K562 (cell line): Measurements from ENCODE around the gene ARL6IP6. TPM values are rescaled to one million over a fixed set of nuclear protein-coding genes. Genes with fewer than 3 reads are reported as not detected.

Experiments
- ARHGAP35 ChIP-seq: fragments of 450-650 bp; IDR thresholded peaks from 2 replicates; pipeline ENCODE4 v1.6.1; 2018; ENCODE audit not compliant: partially characterized antibody
- BRF1 ChIP-seq: IDR thresholded peaks from 3 replicates; pipeline ENCODE4 v1.6.1; 2011; ENCODE audit warnings: borderline replicate concordance, mild to moderate bottlenecking; ENCODE audit not compliant: insufficient read length; ENCODE audit errors: extremely low read depth
- CBX2 ChIP-seq: fragments of 200-600 bp; sonication (generic); IDR thresholded peaks from one replicate; pipeline ENCODE4 v1.6.1; 2012; ENCODE audit warnings: mild to moderate bottlenecking, low read length, inconsistent platforms; ENCODE audit not compliant: insufficient read depth, poor library complexity, severe bottlenecking
- FOXK1 ChIP-seq: sonication (generic); formaldehyde crosslinking; IDR thresholded peaks from 2 replicates; pipeline ENCODE4 v1.8.0; 2022; ENCODE audit warnings: missing genetic modification reagents, mild to moderate bottlenecking, borderline replicate concordance
- HNRNPK ChIP-seq: fragments of 200-400 bp; formaldehyde crosslinking; IDR thresholded peaks from one replicate; pipeline ENCODE4 v1.6.1; 2018; ENCODE audit warnings: mild to moderate bottlenecking, low read depth, low read length; ENCODE audit not compliant: poor library complexity, severe bottlenecking
- NELFE ChIP-seq: IDR thresholded peaks from 2 replicates; pipeline ENCODE4 v1.6.1; 2011; ENCODE audit warnings: mild to moderate bottlenecking; ENCODE audit not compliant: insufficient read depth, insufficient read length
- NFE2L1 ChIP-seq: fragments of 450-650 bp; IDR thresholded peaks from 2 replicates; pipeline ENCODE4 v1.6.1; 2016; ENCODE audit warnings: missing genetic modification characterization, low read depth, mild to moderate bottlenecking, missing compliant biosample characterization, moderate library complexity, borderline replicate concordance
- NONO ChIP-seq, 2 experiments: fragments of 200-400 bp in 1 of 2; fragments of 450-650 bp in 1 of 2; formaldehyde crosslinking in 1 of 2; IDR thresholded peaks; 2 replicates each; pipeline ENCODE4 v1.6.1; 2017; ENCODE audit warnings: low read depth in 2 of 2, mild to moderate bottlenecking in 2 of 2, moderate library complexity in 2 of 2, low read length in 1 of 2
- NUFIP1 ChIP-seq: fragments of 450-650 bp; IDR thresholded peaks from 2 replicates; pipeline ENCODE4 v1.6.1; 2018; ENCODE audit not compliant: partially characterized antibody
- SREBF2 ChIP-seq: sonication (generic); formaldehyde crosslinking; IDR thresholded peaks from 2 replicates; pipeline ENCODE4 v1.4.0; 2020; ENCODE audit warnings: mild to moderate bottlenecking, missing genetic modification reagents
- SRSF7 ChIP-seq: fragments of 200-400 bp; formaldehyde crosslinking; optimal IDR thresholded peaks from 2 replicates; pipeline ENCODE3; 2017; ENCODE audit warnings: mild to moderate bottlenecking, low read depth, low read length
- ZNF174 ChIP-seq: fragments of 250-450 bp; sonication (Bioruptor Pico); IDR thresholded peaks from 2 replicates; pipeline ENCODE4 v1.4.0; 2020; ENCODE audit warnings: mild to moderate bottlenecking
- polyA plus RNA-seq, 8 experiments: library from polyadenylated mRNA; depleted of rRNA in 4 of 8; stranded (reverse) in 5 of 8; unstranded in 3 of 8; fragments of >200 nt; fragmentation: Nextera tagmentation in 2 of 8; fragmentation: Illumina TruSeq in 1 of 8; extraction: Ambion mirVana in 2 of 8; extraction: Trizol in 1 of 8; gene quantifications; 2 replicates each; pipeline versions ENCODE4 v1.2.1 to v1.2.3, GENCODE V29; 2011 to 2014; ENCODE audit warnings: inconsistent platforms in 1 of 8, missing spikeins in 1 of 8
- total RNA-seq, 7 experiments: library from RNA; depleted of rRNA in 6 of 7; stranded (reverse); fragments of >200 nt in 6 of 7; fragmentation: Illumina TruSeq in 2 of 7; extraction: Trizol in 2 of 7; gene quantifications; 2 replicates each; pipeline versions ENCODE4 v1.2.1 to v1.2.3, GENCODE V29; 2011 to 2021; ENCODE audit warnings: low replicate concordance in 1 of 7
- TF ChIP-seq, protein P1 (sequence below), 3 experiments: fragments of 200-800 bp in 1 of 3; sonication (Bioruptor generic) in 1 of 3; sonication (generic) in 1 of 3; formaldehyde crosslinking in 1 of 3; IDR thresholded peaks; 2 replicates each; pipeline versions ENCODE4 v1.6.1 to v1.8.0; 2016 to 2022; ENCODE audit warnings: mild to moderate bottlenecking in 2 of 3, missing compliant biosample characterization in 2 of 3, missing genetic modification characterization in 2 of 3, missing genetic modification reagents in 1 of 3
- TF ChIP-seq, protein P2 (sequence below): sonication (generic); formaldehyde crosslinking; IDR thresholded peaks from 2 replicates; pipeline ENCODE4 v1.8.0; 2023; ENCODE audit warnings: missing genetic modification reagents, mild to moderate bottlenecking, borderline replicate concordance
- TF ChIP-seq, protein P3 (sequence below), 2 experiments: fragments of 150-350 bp in 1 of 2; IDR thresholded peaks; 2 replicates each; pipeline ENCODE4 v1.6.1; 2012 to 2016; ENCODE audit warnings: low read depth in 2 of 2, low read length in 2 of 2, mild to moderate bottlenecking in 1 of 2, moderate library complexity in 1 of 2

The ARL6IP6 gene
- total and polyA plus RNA-seq, 9 of the 15 experiments (the other 6 are each of a cell fraction or from before 2014, with no cell fraction given): 19.2 to 98.5 (median 36.2) TPM

DNA sequence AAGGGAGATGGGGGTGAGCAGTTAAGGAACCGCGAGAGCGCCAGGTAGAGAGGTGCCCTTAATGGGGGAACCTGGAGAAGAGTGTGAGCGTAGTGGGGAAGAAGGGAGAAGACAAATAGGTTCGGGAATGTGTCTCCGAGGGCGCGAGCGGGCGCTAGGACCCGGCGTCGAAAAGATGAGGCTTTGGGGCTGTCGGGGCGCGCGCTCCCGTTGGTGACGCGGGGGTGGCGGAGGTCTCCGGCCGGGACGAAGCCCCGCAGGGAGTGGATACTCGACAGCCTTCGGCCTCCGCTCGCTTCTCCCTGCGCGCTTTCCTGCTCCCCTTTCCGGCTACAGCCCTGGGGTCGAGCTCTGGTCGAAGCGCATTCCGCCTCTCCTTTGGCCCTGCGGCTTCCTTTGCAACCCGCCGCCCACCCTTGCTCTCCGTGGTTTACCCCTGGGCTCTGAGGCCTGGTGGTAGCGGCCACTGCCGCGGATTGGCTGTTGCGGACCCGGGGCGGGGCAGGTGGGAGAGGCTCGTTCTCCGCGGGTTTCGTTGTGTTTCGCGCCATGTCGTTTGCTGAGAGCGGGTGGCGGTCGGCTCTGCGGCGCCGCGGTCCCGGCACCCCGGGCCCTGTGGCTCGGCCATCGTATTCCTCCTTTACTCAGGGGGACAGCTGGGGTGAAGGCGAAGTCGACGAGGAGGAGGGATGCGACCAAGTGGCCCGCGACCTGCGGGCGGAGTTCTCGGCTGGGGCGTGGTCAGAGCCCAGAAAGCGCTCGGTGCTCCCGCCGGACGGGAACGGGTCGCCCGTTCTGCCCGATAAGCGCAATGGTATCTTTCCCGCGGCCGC, at the start of gene ARL6IP6 (continued):
- TF ChIP-seq, protein P1, sequence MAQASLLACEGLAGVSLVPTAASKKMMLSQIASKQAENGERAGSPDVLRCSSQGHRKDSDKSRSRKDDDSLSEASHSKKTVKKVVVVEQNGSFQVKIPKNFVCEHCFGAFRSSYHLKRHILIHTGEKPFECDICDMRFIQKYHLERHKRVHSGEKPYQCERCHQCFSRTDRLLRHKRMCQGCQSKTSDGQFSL (CRISPR knock-in tag; IDR thresholded peaks at IDR 0.05): peak; percentile 23; the same call in 1 of the 2 replicates
- TF ChIP-seq, protein P1 (tag; IDR thresholded peaks at IDR 0.05): no peak
- TF ChIP-seq, protein P2, sequence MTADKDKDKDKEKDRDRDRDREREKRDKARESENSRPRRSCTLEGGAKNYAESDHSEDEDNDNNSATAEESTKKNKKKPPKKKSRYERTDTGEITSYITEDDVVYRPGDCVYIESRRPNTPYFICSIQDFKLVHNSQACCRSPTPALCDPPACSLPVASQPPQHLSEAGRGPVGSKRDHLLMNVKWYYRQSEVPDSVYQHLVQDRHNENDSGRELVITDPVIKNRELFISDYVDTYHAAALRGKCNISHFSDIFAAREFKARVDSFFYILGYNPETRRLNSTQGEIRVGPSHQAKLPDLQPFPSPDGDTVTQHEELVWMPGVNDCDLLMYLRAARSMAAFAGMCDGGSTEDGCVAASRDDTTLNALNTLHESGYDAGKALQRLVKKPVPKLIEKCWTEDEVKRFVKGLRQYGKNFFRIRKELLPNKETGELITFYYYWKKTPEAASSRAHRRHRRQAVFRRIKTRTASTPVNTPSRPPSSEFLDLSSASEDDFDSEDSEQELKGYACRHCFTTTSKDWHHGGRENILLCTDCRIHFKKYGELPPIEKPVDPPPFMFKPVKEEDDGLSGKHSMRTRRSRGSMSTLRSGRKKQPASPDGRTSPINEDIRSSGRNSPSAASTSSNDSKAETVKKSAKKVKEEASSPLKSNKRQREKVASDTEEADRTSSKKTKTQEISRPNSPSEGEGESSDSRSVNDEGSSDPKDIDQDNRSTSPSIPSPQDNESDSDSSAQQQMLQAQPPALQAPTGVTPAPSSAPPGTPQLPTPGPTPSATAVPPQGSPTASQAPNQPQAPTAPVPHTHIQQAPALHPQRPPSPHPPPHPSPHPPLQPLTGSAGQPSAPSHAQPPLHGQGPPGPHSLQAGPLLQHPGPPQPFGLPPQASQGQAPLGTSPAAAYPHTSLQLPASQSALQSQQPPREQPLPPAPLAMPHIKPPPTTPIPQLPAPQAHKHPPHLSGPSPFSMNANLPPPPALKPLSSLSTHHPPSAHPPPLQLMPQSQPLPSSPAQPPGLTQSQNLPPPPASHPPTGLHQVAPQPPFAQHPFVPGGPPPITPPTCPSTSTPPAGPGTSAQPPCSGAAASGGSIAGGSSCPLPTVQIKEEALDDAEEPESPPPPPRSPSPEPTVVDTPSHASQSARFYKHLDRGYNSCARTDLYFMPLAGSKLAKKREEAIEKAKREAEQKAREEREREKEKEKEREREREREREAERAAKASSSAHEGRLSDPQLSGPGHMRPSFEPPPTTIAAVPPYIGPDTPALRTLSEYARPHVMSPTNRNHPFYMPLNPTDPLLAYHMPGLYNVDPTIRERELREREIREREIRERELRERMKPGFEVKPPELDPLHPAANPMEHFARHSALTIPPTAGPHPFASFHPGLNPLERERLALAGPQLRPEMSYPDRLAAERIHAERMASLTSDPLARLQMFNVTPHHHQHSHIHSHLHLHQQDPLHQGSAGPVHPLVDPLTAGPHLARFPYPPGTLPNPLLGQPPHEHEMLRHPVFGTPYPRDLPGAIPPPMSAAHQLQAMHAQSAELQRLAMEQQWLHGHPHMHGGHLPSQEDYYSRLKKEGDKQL (CRISPR knock-in tag): no peak
- no peak for TF ChIP-seq SREBF2
- no peak for TF ChIP-seq NFE2L1
- TF ChIP-seq, protein P3, sequence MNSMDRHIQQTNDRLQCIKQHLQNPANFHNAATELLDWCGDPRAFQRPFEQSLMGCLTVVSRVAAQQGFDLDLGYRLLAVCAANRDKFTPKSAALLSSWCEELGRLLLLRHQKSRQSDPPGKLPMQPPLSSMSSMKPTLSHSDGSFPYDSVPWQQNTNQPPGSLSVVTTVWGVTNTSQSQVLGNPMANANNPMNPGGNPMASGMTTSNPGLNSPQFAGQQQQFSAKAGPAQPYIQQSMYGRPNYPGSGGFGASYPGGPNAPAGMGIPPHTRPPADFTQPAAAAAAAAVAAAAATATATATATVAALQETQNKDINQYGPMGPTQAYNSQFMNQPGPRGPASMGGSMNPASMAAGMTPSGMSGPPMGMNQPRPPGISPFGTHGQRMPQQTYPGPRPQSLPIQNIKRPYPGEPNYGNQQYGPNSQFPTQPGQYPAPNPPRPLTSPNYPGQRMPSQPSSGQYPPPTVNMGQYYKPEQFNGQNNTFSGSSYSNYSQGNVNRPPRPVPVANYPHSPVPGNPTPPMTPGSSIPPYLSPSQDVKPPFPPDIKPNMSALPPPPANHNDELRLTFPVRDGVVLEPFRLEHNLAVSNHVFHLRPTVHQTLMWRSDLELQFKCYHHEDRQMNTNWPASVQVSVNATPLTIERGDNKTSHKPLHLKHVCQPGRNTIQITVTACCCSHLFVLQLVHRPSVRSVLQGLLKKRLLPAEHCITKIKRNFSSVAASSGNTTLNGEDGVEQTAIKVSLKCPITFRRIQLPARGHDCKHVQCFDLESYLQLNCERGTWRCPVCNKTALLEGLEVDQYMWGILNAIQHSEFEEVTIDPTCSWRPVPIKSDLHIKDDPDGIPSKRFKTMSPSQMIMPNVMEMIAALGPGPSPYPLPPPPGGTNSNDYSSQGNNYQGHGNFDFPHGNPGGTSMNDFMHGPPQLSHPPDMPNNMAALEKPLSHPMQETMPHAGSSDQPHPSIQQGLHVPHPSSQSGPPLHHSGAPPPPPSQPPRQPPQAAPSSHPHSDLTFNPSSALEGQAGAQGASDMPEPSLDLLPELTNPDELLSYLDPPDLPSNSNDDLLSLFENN (IDR thresholded peaks at IDR 0.05; ENCODE audit: low read depth in 2 of 2, low read length in 2 of 2): peak in 1 of 2 experiments; percentile 84; a peak in 2 of 4 replicates
- no peak for TF ChIP-seq CBX2
- TF ChIP-seq HNRNPK: no peak
- TF ChIP-seq FOXK1 (CRISPR knock-in tag): no peak
- TF ChIP-seq SRSF7: no peak
- TF ChIP-seq ZNF174: no peak
- TF ChIP-seq NELFE: no peak
- peak; percentile 86 to 99 for TF ChIP-seq NONO (IDR thresholded peaks at IDR 0.05; ENCODE audit: low read depth in 2 of 2, low read length in 1 of 2)
- no peak for TF ChIP-seq ARHGAP35
- no peak for TF ChIP-seq BRF1
- peak; percentile 75 for TF ChIP-seq NUFIP1
